Measurements from ENCODE around the gene POMC.
"Not testable (repeated sequence)": the region's sequence is repeated elsewhere in the genome, so short reads cannot be mapped to it uniquely, and the experiment has no call there.

DNA sequence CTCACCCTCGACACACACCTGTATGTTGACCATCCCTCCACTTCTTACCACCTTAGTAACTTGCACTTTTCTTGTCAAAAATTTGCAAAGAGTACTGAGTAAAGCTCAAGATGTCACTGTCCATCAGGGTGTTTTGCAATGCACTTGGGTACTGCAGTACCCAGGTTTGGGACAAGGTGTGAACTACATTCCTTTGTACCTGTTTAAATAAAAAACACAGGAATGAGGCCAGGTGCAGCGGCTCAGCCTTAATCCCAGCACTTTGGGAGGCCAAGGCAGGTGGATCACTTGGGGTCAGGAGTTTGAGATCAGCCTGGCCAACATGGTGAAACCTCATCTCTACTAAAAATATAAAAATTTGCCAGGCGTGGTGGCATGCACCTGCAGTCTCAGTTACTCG is 27.8 kb downstream of the POMC start:
- TF ChIP-seq, protein P1, sequence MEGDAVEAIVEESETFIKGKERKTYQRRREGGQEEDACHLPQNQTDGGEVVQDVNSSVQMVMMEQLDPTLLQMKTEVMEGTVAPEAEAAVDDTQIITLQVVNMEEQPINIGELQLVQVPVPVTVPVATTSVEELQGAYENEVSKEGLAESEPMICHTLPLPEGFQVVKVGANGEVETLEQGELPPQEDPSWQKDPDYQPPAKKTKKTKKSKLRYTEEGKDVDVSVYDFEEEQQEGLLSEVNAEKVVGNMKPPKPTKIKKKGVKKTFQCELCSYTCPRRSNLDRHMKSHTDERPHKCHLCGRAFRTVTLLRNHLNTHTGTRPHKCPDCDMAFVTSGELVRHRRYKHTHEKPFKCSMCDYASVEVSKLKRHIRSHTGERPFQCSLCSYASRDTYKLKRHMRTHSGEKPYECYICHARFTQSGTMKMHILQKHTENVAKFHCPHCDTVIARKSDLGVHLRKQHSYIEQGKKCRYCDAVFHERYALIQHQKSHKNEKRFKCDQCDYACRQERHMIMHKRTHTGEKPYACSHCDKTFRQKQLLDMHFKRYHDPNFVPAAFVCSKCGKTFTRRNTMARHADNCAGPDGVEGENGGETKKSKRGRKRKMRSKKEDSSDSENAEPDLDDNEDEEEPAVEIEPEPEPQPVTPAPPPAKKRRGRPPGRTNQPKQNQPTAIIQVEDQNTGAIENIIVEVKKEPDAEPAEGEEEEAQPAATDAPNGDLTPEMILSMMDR (IDR thresholded peaks at IDR 0.05) = not testable (repeated sequence)
- not testable (repeated sequence) for TF ChIP-seq POLR2A (IDR thresholded peaks at IDR 0.05)
